Endothelial cell of umbilical vein (primary cell): ENCODE data around the gene SLC15A1. TPM values are rescaled to one million over a fixed set of nuclear protein-coding genes. Genes with fewer than 3 reads are reported as not detected.

Experiments used
- BruUV-seq: library from RNA; stranded (reverse); fragments of 400-500 nt; replicated peaks from 2 replicates; lab custom pipeline; 2021; lab: Mats Ljungman, UMichigan
- CTCF ChIA-PET: fragments of 300-600, 350-600 bp; sonication (Branson Sonifier 250); formaldehyde crosslinking; loops from one replicate; lab custom pipeline; 2021; ENCODE audit warnings: antibody characterized with exemption, inconsistent platforms; lab: Charles Lee
- POLR2A ChIA-PET: fragments of 300-600, 350-600 bp; sonication (Branson Sonifier 250); formaldehyde crosslinking; loops from one replicate; lab custom pipeline; 2021; ENCODE audit warnings: antibody characterized with exemption, inconsistent platforms; lab: Charles Lee
- DNase-seq: peaks from one replicate; pipeline ENCODE4 v3.0.0-alpha.2; 2011; ENCODE audit warnings: low read depth, low spot score
- FAIRE-seq: peaks from 2 replicates; lab custom pipeline; 2011; peaks lifted over from hg19 to GRCh38; lab: Jason Lieb, UNC
- H2AFZ ChIP-seq: 2 replicates; pipeline ENCODE4 v1.6.0; 2012; ENCODE audit warnings: low read depth, low read length, control low read depth, inconsistent platforms
- H3K27ac ChIP-seq: 2 replicates; pipeline ENCODE4 v1.5.1; 2011; ENCODE audit warnings: low read depth, mild to moderate bottlenecking, control low read depth, low read length, moderate library complexity; ENCODE audit not compliant: insufficient read depth
- H3K27me3 ChIP-seq, 2 experiments: 2 replicates each; pipeline versions ENCODE4 v1.6.0 to v1.6.1; 2011; ENCODE audit warnings: low read length in 2 of 2, mixed read lengths in 1 of 2; ENCODE audit not compliant: control insufficient read depth in 2 of 2, insufficient read depth in 2 of 2
- H3K36me3 ChIP-seq, 2 experiments: 2 replicates in 1 of 2; 3 replicates in 1 of 2; pipeline ENCODE4 v1.5.1; 2011; ENCODE audit warnings: low read length in 2 of 2, mild to moderate bottlenecking in 1 of 2, moderate library complexity in 1 of 2; ENCODE audit not compliant: control insufficient read depth in 2 of 2, insufficient read depth in 2 of 2; ENCODE audit errors: extremely low read depth in 1 of 2
- H3K4me1 ChIP-seq: 3 replicates; pipeline ENCODE4 v1.5.1; 2011; ENCODE audit warnings: mild to moderate bottlenecking, low read length; ENCODE audit not compliant: control insufficient read depth, insufficient read depth; ENCODE audit errors: extremely low read depth
- H3K4me2 ChIP-seq: 2 replicates; pipeline ENCODE4 v1.6.1; 2011; ENCODE audit warnings: low read length, control low read depth, mixed read lengths; ENCODE audit not compliant: insufficient read depth
- H3K4me3 ChIP-seq, 3 experiments: fragments of 200-600 bp in 1 of 3; sonication (generic), shearing (Covaris generic) in 1 of 3; replicated peaks in 1 of 3; 2 replicates each; pipeline ENCODE4 v1.5.1; 2011 to 2016; ENCODE audit warnings: control low read depth in 3 of 3, low read length in 3 of 3, mild to moderate bottlenecking in 2 of 3, inconsistent platforms in 1 of 3, low read depth in 1 of 3, moderate library complexity in 1 of 3; ENCODE audit not compliant: insufficient read depth in 1 of 3
- H3K79me2 ChIP-seq: 2 replicates; pipeline ENCODE4 v1.6.0; 2012; ENCODE audit warnings: low read length, inconsistent platforms; ENCODE audit not compliant: control insufficient read depth, insufficient read depth
- H3K9ac ChIP-seq: replicated peaks from 2 replicates; pipeline ENCODE3; 2011; ENCODE audit warnings: low read length, control low read depth; ENCODE audit not compliant: insufficient read depth; ENCODE audit errors: extremely low read depth
- H3K9me1 ChIP-seq: replicated peaks from 3 replicates; pipeline ENCODE4 v1.6.0; 2011; ENCODE audit warnings: mild to moderate bottlenecking, low read length; ENCODE audit not compliant: control insufficient read depth, insufficient read depth; ENCODE audit errors: extremely low read depth
- H3K9me3 ChIP-seq: replicated peaks from 2 replicates; pipeline ENCODE4 v1.5.1; 2012; ENCODE audit warnings: low read length, inconsistent platforms; ENCODE audit not compliant: control insufficient read depth, insufficient read depth
- H4K20me1 ChIP-seq: replicated peaks from 2 replicates; pipeline ENCODE3; 2011; ENCODE audit warnings: mild to moderate bottlenecking, low read length; ENCODE audit not compliant: control insufficient read depth, insufficient read depth; ENCODE audit errors: extremely low read depth
- CTCF ChIP-seq, 2 donors: IDR thresholded peaks; 1 replicate in 1 of 2; 2 replicates in 1 of 2; pipeline ENCODE4 v1.5.1; 2011; ENCODE audit warnings: low read length in 2 of 2, mild to moderate bottlenecking in 2 of 2, moderate library complexity in 2 of 2, control low read depth in 1 of 2, inconsistent platforms in 1 of 2, low read depth in 1 of 2; ENCODE audit not compliant: insufficient read depth in 1 of 2; ENCODE audit errors: extremely low read depth in 1 of 2
- EZH2 ChIP-seq: IDR thresholded peaks from 2 replicates; pipeline ENCODE4 v1.6.1; 2012; ENCODE audit warnings: borderline replicate concordance, low read depth, mild to moderate bottlenecking, moderate library complexity, low read length, inconsistent platforms; ENCODE audit not compliant: severe bottlenecking
- FOS ChIP-seq: IDR thresholded peaks from 2 replicates; pipeline ENCODE4 v1.6.1; 2011; ENCODE audit warnings: mild to moderate bottlenecking, low read length, moderate library complexity, borderline replicate concordance; ENCODE audit not compliant: insufficient read depth
- GATA2 ChIP-seq: IDR thresholded peaks from 2 replicates; pipeline ENCODE4 v1.7.0; 2011; ENCODE audit warnings: low read depth, mild to moderate bottlenecking, moderate library complexity, mixed read lengths, low read length; ENCODE audit not compliant: insufficient read length, insufficient read depth
- JUN ChIP-seq: IDR thresholded peaks from 2 replicates; pipeline ENCODE4 v1.6.1; 2011; ENCODE audit warnings: borderline replicate concordance, low read depth; ENCODE audit not compliant: insufficient read length, insufficient read depth
- MAX ChIP-seq: IDR thresholded peaks from 2 replicates; pipeline ENCODE4 v1.6.1; 2011; ENCODE audit not compliant: insufficient read depth, insufficient read length
- MYC ChIP-seq: IDR thresholded peaks from one replicate; pipeline ENCODE4 v1.6.1; 2011; ENCODE audit warnings: mild to moderate bottlenecking, low read depth, low read length
- POLR2A ChIP-seq: IDR thresholded peaks from 2 replicates; pipeline ENCODE4 v1.6.1; 2012; ENCODE audit warnings: low read depth, mild to moderate bottlenecking, control low read depth, low read length
- POLR2AphosphoS5 ChIP-seq: IDR thresholded peaks from 2 replicates; pipeline ENCODE4 v1.6.1; 2012; ENCODE audit warnings: low read depth, mild to moderate bottlenecking, control low read depth, low read length, moderate library complexity; ENCODE audit not compliant: insufficient read depth
- dilution Hi-C: fragments of 300-500 bp; cut with MboI; formaldehyde crosslinking; loops from one replicate; pipeline ENCODE4 v1.15.0; 2019; ENCODE audit warnings: low sequenced_read_pairs; ENCODE audit not compliant: extremely low pct_ligation_motif_present
- intact Hi-C: fragments of 100-400 bp; cut with micrococcal nuclease; formaldehyde crosslinking; loops from one replicate; pipeline ENCODE4 v1.10.0; 2022
- polyA plus RNA-seq, 4 experiments: library from polyadenylated mRNA; depleted of rRNA in 3 of 4; stranded (reverse) in 3 of 4; unstranded in 1 of 4; fragments of >200 nt; gene quantifications; 2 replicates each; pipeline versions ENCODE4 v1.2.1 to v1.2.3, GENCODE V29; 2011 to 2012; ENCODE audit warnings: missing spikeins in 1 of 4
- total RNA-seq: library from RNA; stranded (reverse); gene quantifications from 2 replicates; pipeline ENCODE4 v1.2.3, GENCODE V29; 2021

The SLC15A1 gene
- total and polyA plus RNA-seq, 2 donors (not counting 3 experiments of a cell fraction or from before 2014, with no cell fraction given): not detected

GRCh38 chr13:98672947-98673613 is 79.4 kb downstream of the SLC15A1 start:
- no TSS peak for BruUV-seq

More at GRCh38 chr13:98672947-98673613, 79.4 kb downstream of the SLC15A1 start:
- Histone ChIP-seq H3K4me3 (no peak overlapping the region), H3K9ac (no peak overlapping the region), H3K4me2 (peak overlapping the region; percentile 46), H3K36me3 (no peaks in the 10 kb centered on the region), H3K79me2 (no peaks in the 10 kb centered on the region), H3K4me1 (no peaks in the 10 kb centered on the region), H2AFZ (peak overlapping the region; percentile 72), H3K27ac (no peak overlapping the region), H3K9me1 (no peaks in the 10 kb centered on the region), H3K27me3 (peaks cover 6% of the 10 kb centered on the region in 2 experiments), H4K20me1 (no peaks in the 10 kb centered on the region), H3K9me3 (no peaks in the 10 kb centered on the region)
- CTCF ChIA-PET: interaction anchor here (0.6 to 4.6 kb wide), 88 partner anchors 9 to 829 kb away, joined by 3 to 94 read pairs (median 4); no protein-coding TSS in a partner anchor
- peak; percentile 95 for FAIRE-seq
- peak; percentile 77 to 78 for TF ChIP-seq CTCF (IDR thresholded peaks at IDR 0.05; ENCODE audit: extremely low read depth in 1 of 2, insufficient read depth in 1 of 2, low read depth in 1 of 2, low read length in 2 of 2)
- no peak for TF ChIP-seq MAX
- TF ChIP-seq FOS: no peak
- TF ChIP-seq POLR2A: no peak
- TF ChIP-seq JUN: no peak
- no peak for TF ChIP-seq EZH2
- TF ChIP-seq GATA2: no peak
- no peak for TF ChIP-seq MYC
- no peak for TF ChIP-seq POLR2AphosphoS5
- intact Hi-C loops (loop anchor here (1.0 to 2.0 kb wide), 5 partner anchors 170 to 818 kb away; partner anchors contain the start of gene FARP1), dilution Hi-C loops (loop anchor here (25.0 kb wide), 1 partner anchor 236 kb away; no protein-coding TSS in a partner anchor)
- DNase-seq: peak; percentile 67
- POLR2A ChIA-PET: no interaction called here
